ENCODE measurements around the gene NAE1. TPM values are rescaled to one million over a fixed set of nuclear protein-coding genes. Genes with fewer than 3 reads are reported as not detected.

NAE1 gene
- total and polyA plus RNA-seq, 2 donors (not counting 1 experiment from before 2014, with no cell fraction given), result 47.4 to 59.7 TPM

- Histone ChIP-seq H4K20me1 (ENCODE audit: control insufficient read depth, extremely low read depth, insufficient read depth, low read length) (no peaks in the 10 kb centered on the region), H3K9ac (ENCODE audit: insufficient read depth, low read length) (no peak overlapping the region), H3K4me2 (ENCODE audit: extremely low read depth, insufficient read depth, low read length) (no peak overlapping the region), H3K27me3 (ENCODE audit: control insufficient read depth, insufficient read depth, low read length) (peaks cover 51% of the 10 kb centered on the region), H2AFZ (ENCODE audit: low read length) (no peak overlapping the region), H3K4me1 (ENCODE audit: control insufficient read depth, extremely low read depth, insufficient read depth, low read length) (no peaks in the 10 kb centered on the region), H3K79me2 (ENCODE audit: control insufficient read depth, insufficient read depth, low read length) (no peaks in the 10 kb centered on the region), H3K9me3 (ENCODE audit: control insufficient read depth, insufficient read depth, low read depth, low read length) (no peaks in the 10 kb centered on the region), H3K4me3 (replicated peaks in 1 of 4; ENCODE audit: control extremely low read depth in 1 of 4, insufficient read depth in 1 of 4, low read depth in 3 of 4, low read length in 4 of 4) (no peak overlapping the region), H3K36me3 (ENCODE audit: control insufficient read depth, insufficient read depth, low read length) (no peaks in the 10 kb centered on the region), H3K27ac (ENCODE audit: insufficient read depth, low read length) (no peak overlapping the region)
- TF ChIP-seq EZH2 (IDR thresholded peaks at IDR 0.05; ENCODE audit: low read length, missing control alignments), result no peak
- no peak for TF ChIP-seq CTCF (conservative IDR thresholded peaks at IDR 0.05 in 1 of 2, IDR thresholded peaks at IDR 0.05 in 1 of 2; ENCODE audit: low read depth in 1 of 2, low read length in 2 of 2)
- DNase-seq (ENCODE audit: low read depth in 2 of 2), result peak in 1 of 2 donors; percentile 21
These were observed 12.0 kb upstream of the NAE1 start for GRCh38 chr16:66842765-66843164.

- Histone ChIP-seq H3K4me2 (ENCODE audit: extremely low read depth, insufficient read depth, low read length) (no peak overlapping the region), H3K4me3 (replicated peaks in 1 of 4; ENCODE audit: control extremely low read depth in 1 of 4, insufficient read depth in 1 of 4, low read depth in 3 of 4, low read length in 4 of 4) (no peak overlapping the region), H3K27ac (ENCODE audit: insufficient read depth, low read length) (no peak overlapping the region), H2AFZ (ENCODE audit: low read length) (no peak overlapping the region), H3K79me2 (ENCODE audit: control insufficient read depth, insufficient read depth, low read length) (no peaks in the 10 kb centered on the region), H3K9ac (ENCODE audit: insufficient read depth, low read length) (no peak overlapping the region), H4K20me1 (ENCODE audit: control insufficient read depth, extremely low read depth, insufficient read depth, low read length) (no peaks in the 10 kb centered on the region), H3K4me1 (ENCODE audit: control insufficient read depth, extremely low read depth, insufficient read depth, low read length) (no peaks in the 10 kb centered on the region), H3K36me3 (ENCODE audit: control insufficient read depth, insufficient read depth, low read length) (no peaks in the 10 kb centered on the region), H3K27me3 (ENCODE audit: control insufficient read depth, insufficient read depth, low read length) (peaks cover 39% of the 10 kb centered on the region), H3K9me3 (ENCODE audit: control insufficient read depth, insufficient read depth, low read depth, low read length) (no peaks in the 10 kb centered on the region)
- TF ChIP-seq EZH2 (IDR thresholded peaks at IDR 0.05; ENCODE audit: low read length, missing control alignments), result no peak
- no peak for DNase-seq (ENCODE audit: low read depth in 2 of 2)
These were observed 10.6 kb upstream of the NAE1 start for GRCh38 chr16:66841366-66841765.

GRCh38 chr16:66840883-66841282 lies 10.1 kb upstream of the NAE1 start:
- TF ChIP-seq CTCF (conservative IDR thresholded peaks at IDR 0.05 in 1 of 2, IDR thresholded peaks at IDR 0.05 in 1 of 2; ENCODE audit: low read depth in 1 of 2, low read length in 2 of 2) (no peak), EZH2 (IDR thresholded peaks at IDR 0.05; ENCODE audit: low read length, missing control alignments) (no peak)
- H3K4me3 ChIP-seq (replicated peaks in 1 of 4; ENCODE audit: control extremely low read depth in 1 of 4, insufficient read depth in 1 of 4, low read depth in 3 of 4, low read length in 4 of 4), result no peak overlapping the region
- no peaks in the 10 kb centered on the region for H3K36me3 ChIP-seq (ENCODE audit: control insufficient read depth, insufficient read depth, low read length)
- no peak overlapping the region for H3K9ac ChIP-seq (ENCODE audit: insufficient read depth, low read length)
- DNase-seq (ENCODE audit: low read depth in 2 of 2), result no peak
- no peak overlapping the region for H3K4me2 ChIP-seq (ENCODE audit: extremely low read depth, insufficient read depth, low read length)
- H3K4me1 ChIP-seq (ENCODE audit: control insufficient read depth, extremely low read depth, insufficient read depth, low read length), result no peaks in the 10 kb centered on the region
- no peak overlapping the region for H3K27ac ChIP-seq (ENCODE audit: insufficient read depth, low read length)
- H4K20me1 ChIP-seq (ENCODE audit: control insufficient read depth, extremely low read depth, insufficient read depth, low read length), result no peaks in the 10 kb centered on the region
- peaks cover 34% of the 10 kb centered on the region for H3K27me3 ChIP-seq (ENCODE audit: control insufficient read depth, insufficient read depth, low read length)
- no peaks in the 10 kb centered on the region for H3K9me3 ChIP-seq (ENCODE audit: control insufficient read depth, insufficient read depth, low read depth, low read length)
- H2AFZ ChIP-seq (ENCODE audit: low read length), result no peak overlapping the region
- H3K79me2 ChIP-seq (ENCODE audit: control insufficient read depth, insufficient read depth, low read length), result no peaks in the 10 kb centered on the region
